G401.6 (cell line): ENCODE data around the gene HEATR9.
"Not testable (repeated sequence)": the region's sequence is repeated elsewhere in the genome, so short reads cannot be mapped to it uniquely, and the experiment has no call there.

Experiments used
- FAIRE-seq: peaks from 2 replicates; lab custom pipeline; 2012; peaks lifted over from hg19 to GRCh38; lab: Jason Lieb, UNC

HEATR9 gene, protein sequence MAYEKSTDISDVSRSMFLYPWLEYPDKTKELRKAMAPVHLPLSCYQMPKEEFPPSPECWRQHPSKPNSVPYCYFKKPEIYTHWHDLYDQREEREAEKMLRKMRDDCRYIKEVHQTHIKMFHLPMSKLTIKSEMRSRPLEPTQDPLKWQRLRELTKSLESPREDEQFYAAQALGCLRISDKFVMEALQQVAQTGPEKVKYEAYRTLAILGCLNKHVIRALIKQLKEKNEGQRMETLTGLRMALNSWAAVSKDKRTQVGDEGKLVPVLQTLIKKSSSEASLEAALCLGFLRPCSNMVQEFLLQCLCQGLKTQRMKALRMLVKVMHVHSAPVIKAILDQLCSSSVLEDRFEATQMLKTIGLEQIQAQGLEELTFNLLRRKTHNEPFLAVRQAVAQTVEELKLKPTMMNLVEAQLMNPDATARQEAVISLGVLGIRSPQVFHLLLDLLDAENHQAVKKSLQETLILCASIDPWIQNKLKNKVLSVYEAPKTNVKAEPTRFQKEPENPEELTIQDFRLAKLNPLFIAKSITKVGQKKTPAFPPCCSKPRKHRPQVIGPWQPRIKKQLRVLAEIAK

DNA sequence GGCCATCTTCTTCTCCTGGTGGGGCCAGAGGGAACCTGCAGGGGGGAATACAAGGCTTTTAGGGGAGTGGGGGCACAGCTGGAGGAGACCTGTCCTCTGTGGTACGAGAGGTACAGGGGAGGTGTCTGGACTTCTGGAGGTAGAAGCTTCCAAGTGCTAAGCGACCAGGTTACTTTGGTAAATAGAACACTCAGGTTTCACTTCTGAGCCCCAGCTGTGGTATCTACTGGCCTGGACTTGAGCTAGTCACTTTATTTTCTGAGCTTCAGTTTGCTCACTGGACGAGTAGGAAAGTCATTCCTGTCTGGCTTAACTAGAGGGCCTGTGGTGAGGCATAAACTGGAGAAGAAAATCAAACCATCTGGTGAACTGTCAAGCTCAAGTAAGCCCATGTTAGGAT is at the start of gene HEATR9:
Gene HEATR9 (minus strand): TSS at position 155 of the 400 bp plus-strand sequence. CDS start 149 bp downstream, at position 6.
- FAIRE-seq, result no peak

DNA sequence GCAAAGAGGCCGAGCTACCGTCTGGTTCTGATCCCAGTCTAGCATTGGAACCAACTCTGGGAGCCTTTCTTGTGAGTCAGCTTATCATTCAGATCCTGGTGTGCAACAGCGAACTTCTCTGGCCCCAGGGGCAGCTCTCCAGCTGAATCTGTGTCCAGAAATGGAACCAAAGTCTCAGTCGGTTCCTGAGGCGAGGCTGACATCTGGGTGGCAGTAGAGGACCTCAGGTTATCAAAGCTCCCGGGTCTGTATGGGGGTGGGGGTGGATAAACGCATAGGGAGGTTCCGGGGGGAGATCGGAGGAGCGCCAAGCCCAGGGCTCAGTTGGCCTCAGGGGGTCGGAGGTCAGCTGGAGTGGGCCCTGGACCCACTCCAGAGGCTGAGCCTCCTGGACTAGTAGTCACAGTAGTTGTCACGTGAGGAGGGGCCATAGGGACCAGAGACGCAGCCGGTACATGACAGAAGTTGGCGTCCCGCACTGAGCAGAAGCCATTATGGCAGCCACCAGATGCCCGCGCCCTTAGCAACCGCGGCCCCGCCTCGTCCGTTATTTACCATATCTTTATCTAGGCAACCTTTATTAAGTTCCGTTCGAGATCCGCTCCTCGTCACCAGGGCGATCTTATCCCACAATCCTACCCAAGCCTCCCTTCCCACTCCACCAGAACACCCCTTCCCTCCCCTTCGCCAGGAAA is 49.0 kb upstream of the HEATR9 start:
- no peak for FAIRE-seq

- FAIRE-seq, result no peak
Observed at GRCh38 chr17:35915153-35915964, 46.7 kb upstream of the HEATR9 start.

GRCh38 chr17:35914354-35914753 is 45.7 kb upstream of the HEATR9 start:
- FAIRE-seq, result no peak

DNA sequence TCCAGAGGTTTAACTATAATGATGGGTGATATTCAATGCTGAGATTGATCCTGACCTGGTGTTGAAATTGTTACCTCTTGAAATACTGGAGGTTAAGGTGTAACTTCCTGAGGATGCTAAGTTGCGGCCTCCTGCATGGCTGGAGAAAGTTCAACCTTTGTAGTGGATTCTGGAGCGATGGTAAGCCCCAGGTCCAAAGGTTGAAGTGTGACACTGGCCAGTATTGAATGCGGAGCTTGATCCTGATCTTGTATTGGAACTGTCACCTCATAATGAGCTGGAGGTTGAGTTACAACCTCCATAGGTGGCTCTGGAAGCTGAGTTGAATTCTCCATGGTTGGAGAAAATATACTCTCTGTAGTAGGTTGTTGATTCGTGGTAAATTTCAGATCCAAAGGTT is 44.9 kb upstream of the HEATR9 start:
- FAIRE-seq, result no peak

GRCh38 chr17:35912942-35913341 is 44.3 kb upstream of the HEATR9 start:
- no peak for FAIRE-seq

- no peak for FAIRE-seq
Observed at GRCh38 chr17:35912339-35912912, 43.7 kb upstream of the HEATR9 start.

DNA sequence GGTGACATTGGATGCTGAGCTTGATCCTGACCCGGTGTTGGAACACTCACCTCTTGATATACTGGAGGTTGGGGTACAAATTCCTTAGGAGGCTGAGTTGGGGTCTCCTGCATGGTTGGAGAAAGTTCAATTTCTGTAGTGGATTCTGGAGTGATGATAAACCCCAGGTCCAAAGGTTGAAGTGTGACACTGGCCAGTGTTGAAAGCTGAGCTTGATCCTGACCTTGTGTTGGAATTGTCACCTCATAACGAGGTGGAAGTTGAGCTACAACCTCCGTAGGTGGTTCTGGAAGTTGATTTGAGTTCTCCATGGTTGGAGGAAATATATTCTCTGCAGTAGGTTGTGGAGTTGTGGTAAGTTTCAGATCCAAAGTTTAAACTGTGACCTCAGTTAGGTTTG is 40.7 kb upstream of the HEATR9 start:
- FAIRE-seq, result no peak

DNA sequence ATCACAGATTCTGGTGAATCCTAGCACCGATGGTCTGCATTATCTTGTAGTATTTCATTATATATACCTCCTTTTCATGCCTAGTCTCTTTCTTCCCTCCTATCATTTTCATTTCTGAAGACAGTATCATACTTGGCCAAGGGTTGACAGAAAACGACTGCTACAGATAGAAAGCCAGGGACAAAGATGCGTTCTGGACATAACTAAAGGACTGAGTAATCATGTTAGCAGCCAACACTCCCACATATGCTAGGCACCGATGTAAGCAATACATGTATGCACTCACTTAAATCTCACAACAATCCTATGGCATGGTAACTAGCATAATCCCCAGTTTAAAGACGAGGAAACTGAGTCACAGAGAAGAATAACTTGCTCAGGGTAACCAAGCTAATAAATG is 39.0 kb upstream of the HEATR9 start:
- FAIRE-seq, result no peak

DNA sequence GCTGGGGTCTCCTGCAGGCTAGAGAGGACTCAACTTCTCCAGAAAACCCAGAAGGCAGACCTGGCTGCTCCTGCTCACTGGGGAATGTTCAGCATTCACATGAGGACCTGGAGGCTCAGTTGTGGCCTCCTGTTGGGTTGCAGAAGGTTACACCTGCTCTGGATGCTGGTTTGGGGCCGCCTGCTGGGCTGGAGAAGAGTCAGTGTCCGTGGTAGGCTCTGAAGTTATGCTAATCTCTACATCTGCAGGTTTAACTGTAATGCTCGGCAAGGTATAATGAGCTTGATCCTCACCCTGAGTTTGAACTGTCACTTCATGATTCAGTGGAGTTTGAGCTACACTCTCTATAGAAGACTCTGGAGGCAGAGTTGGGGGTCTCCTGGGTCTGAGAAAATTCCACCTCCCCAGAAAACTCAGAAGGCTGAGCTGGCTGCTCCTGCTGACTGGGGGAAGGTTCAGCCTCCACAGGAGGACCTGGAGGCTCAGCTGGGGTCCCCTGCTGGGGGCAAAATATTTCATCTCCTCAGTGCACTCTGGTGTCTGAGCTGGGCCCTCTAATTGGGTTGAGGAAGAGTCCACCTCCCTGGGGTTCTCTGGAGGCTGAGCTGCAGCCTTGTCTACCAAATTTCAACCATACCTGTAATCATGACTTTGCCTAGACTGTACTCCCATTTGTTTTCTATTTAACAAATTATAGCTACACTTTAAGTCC is 38.4 kb upstream of the HEATR9 start:
- FAIRE-seq, result no peak

DNA sequence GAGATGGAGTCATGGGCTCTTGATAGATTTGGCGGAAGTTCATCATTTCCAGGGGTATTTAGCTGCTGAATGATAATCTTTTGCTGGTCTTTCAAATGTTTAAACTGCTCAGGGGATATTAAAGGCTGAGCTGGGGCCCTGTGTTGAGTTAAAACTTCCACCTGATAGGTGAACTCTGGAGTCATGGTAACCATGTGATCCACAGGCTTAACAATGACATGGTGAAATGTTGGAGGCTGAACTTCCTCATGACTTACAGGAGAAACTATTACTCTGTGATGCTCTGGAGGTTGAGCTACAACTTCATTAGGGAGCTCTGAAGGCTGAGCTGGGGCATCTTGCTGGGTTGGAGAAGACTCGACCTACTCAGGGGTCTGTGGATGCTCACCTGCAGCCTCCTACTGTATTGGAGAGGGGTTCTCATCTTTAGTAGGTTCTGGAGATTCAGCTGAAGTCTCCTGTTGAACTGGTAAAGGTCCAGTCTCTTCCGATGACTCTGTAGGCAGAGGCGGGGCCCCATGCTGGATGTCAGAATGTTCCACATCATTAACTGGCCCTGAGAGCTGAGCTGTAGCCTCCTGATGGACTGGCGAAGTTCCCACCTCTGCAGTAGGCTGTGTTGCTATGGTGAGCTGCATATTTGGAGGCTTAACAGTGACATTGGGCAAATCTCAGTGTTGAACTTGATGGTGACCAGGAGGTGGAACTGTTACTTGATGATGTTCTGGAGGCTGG is 37.7 kb upstream of the HEATR9 start:
- FAIRE-seq, result no peak

DNA sequence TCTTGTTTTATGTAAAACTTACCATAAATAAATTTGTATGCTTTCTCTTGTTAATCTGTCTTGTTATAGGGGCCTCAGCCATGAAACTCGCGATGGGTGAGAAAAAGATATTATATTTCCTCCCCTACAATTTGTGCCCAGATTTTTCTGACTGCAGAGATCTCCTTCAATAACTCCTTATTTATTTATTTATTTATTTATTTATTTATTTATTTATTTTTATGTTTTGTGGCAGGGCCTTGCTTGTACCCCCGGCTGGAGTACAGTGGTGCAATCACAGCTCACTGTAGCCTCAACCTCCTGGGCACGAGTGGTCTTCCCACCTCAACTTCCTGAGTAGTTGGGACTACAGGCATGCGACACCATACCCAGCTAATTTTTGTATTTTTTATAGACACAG is 34.8 kb upstream of the HEATR9 start:
- FAIRE-seq, result no peak

DNA sequence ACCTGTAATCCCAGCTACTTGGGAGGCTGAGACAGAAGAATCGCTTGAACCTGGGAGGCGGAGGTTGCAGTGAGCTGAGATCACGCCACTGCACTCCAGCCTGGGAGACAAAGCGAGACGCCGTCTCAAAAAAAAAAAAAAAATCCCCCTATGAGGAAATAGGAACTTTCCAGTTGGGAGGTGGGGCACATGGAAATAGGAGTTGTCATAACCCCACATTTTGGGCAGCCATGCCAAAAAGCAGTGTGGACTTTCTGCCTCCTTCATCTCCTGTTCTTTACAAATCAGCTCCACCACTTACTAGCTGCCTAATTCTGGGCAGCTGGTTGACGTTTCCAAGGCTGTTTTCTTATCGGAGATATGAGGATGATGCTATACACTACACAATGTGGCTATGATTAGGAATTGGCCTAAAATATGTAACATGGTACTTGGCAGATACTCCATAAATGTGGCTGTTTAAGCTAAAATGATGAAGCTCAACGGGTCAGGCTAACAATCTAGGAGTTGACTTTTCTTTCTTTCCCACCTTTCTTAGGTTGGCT is 33.0 kb upstream of the HEATR9 start:
- no peak for FAIRE-seq

DNA sequence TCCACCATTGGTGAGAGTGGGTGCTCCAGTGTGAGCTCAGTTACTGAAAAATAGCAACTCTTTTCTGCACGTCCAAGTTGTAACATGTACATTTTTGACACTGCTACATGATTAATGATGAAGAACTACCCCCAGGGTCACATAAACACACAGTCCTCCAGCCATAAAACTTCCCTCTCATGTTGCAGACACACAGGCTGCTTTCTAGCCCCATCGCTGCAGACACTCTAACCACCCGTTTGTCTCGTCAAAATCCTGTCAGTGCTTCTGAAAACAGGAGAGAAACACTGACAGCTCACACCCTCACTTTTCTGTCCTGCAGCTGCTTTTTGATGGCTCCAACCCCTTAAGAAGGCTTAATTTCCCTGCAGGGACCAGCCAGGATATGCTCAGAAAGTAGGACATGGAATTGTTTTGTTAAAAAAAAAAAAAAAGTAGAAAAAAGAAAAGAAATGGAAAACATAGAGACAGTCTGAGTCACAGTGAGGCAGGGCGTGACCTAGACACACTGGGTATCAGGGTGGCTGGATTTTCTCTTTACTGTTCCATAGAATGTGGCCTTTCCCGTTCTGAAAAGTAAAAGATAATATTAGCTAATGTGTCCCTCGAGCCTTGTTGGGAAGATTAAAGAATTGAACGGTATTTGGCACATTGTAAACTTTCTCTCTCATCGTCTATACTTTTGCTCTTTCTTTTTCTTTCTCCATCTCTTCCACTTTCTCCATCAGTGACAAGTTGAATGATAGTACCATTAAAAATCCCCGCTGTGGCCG is 32.2 kb upstream of the HEATR9 start:
- no peak for FAIRE-seq

- no peak for FAIRE-seq
Observed at GRCh38 chr17:35900280-35900679, 31.6 kb upstream of the HEATR9 start.

- FAIRE-seq, result no peak
Observed at GRCh38 chr17:35898283-35899070, 29.8 kb upstream of the HEATR9 start.

- not testable (repeated sequence) for FAIRE-seq
Observed at GRCh38 chr17:35897772-35898171, 29.1 kb upstream of the HEATR9 start.

DNA sequence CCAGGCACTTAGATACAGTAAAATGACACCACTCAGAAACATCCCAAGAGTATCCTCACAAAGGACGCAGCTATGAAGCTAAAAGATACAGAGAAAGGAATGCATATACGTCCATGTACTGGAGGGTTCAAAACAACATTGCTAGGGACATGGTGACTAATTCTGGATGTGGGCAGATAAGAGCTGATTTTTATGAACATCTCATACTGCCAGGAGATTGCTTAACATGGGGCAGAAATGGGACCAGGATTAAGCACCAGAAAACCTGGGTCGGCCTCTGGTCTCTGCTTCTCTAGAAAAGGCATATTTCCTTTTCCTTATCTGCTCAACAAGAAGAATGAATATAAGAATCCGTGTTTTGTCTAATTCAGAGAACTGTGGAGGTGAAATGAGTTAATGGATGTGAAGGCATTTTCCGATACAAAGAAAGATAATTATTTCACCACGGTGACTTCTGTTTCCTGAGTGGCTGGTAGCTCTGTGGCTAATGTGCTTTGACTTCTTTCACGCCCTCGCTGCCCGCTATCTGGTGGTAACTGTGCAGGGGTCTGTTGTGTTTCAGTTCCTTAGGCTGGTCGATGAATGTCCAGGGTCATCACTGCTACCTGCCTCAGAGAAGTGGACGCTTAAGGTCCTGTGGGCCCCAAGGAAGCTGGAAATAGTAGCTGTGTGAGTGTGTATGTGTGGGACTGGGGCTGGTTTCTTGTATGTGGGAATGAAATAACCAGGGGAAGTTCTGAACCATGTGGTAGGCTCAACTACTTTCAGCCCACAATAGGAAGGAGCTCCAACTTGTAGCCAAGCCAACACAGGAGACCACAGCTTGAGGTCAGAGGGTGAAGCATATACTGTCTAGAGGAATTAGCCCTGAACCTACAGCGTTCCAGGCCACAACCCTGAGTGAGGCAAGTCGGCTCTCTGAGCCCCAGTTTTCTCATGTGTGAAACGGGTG is 27.2 kb upstream of the HEATR9 start:
- no peak for FAIRE-seq
